Measurements from ENCODE around the gene COL5A1.

DNA sequence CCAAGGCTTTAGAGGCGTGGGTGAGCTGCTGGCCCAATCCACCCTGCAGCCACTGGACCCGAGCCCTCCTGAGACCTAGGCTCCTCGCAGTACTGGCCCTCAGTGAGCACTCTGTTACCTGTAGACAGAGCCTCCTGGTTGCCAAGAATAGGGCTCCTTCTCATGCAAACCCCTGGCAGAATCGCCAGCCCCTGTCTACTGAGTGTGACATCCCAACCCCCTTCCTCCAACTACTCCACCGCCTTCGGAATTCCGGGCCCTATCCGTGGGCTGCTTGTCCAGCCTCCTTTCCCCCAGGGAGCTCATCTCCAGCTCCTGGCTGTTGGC, 23.8 kb upstream of the COL5A1 start:
- no peak for TF ChIP-seq EZH2 (IDR thresholded peaks at IDR 0.05)
- no peak for TF ChIP-seq POLR2AphosphoS5 (IDR thresholded peaks at IDR 0.05; ENCODE audit: borderline replicate concordance, low read depth, low read length)

All from SK-N-MC (cell line).